ENCODE results near the gene NCAM2.

The NCAM2 gene

GRCh38 chr21:20997311-20997635 lies 936 bp upstream of the NCAM2 start:
- TF ChIP-seq TEAD4 (IDR thresholded peaks at IDR 0.05) (no peak), USF1 (IDR thresholded peaks at IDR 0.05) (no peak), MAX (IDR thresholded peaks at IDR 0.05) (no peak), EGR1 (IDR thresholded peaks at IDR 0.05) (no peak), CREB1 (IDR thresholded peaks at IDR 0.05; ENCODE audit: low read depth) (no peak), YY1 (IDR thresholded peaks at IDR 0.05; ENCODE audit: low read depth) (no peak), RAD21 (IDR thresholded peaks at IDR 0.05; ENCODE audit: low read depth) (no peak), NFIC (IDR thresholded peaks at IDR 0.05) (no peak), FOXM1 (IDR thresholded peaks at IDR 0.05; ENCODE audit: borderline replicate concordance, low read depth) (no peak), TAF1 (IDR thresholded peaks at IDR 0.05; ENCODE audit: low read depth) (no peak), CEBPB (IDR thresholded peaks at IDR 0.05) (no peak), ZBTB7A (IDR thresholded peaks at IDR 0.05; ENCODE audit: low read depth) (no peak), TCF12 (IDR thresholded peaks at IDR 0.05; ENCODE audit: low read depth) (no peak), EP300 (IDR thresholded peaks at IDR 0.05; ENCODE audit: borderline replicate concordance) (no peak), REST (IDR thresholded peaks at IDR 0.05; ENCODE audit: low read depth) (no peak)

GRCh38 chr21:20998456-20998789 lies 214 bp downstream of the NCAM2 start:
- TF ChIP-seq YY1 (IDR thresholded peaks at IDR 0.05; ENCODE audit: low read depth): no peak
- no peak for TF ChIP-seq EGR1 (IDR thresholded peaks at IDR 0.05)
- TF ChIP-seq MAX (IDR thresholded peaks at IDR 0.05): no peak
- TF ChIP-seq FOXM1 (IDR thresholded peaks at IDR 0.05; ENCODE audit: borderline replicate concordance, low read depth): no peak
- no peak for TF ChIP-seq USF1 (IDR thresholded peaks at IDR 0.05)
- no peak for TF ChIP-seq RAD21 (IDR thresholded peaks at IDR 0.05; ENCODE audit: low read depth)
- no peak for TF ChIP-seq EP300 (IDR thresholded peaks at IDR 0.05; ENCODE audit: borderline replicate concordance)
- no peak for TF ChIP-seq NFIC (IDR thresholded peaks at IDR 0.05)
- no peak for TF ChIP-seq REST (IDR thresholded peaks at IDR 0.05; ENCODE audit: low read depth)
- no peak for TF ChIP-seq CEBPB (IDR thresholded peaks at IDR 0.05)
- TF ChIP-seq ZBTB7A (IDR thresholded peaks at IDR 0.05; ENCODE audit: low read depth): no peak
- TF ChIP-seq TCF12 (IDR thresholded peaks at IDR 0.05; ENCODE audit: low read depth): no peak
- no peak for TF ChIP-seq TAF1 (IDR thresholded peaks at IDR 0.05; ENCODE audit: low read depth)
- TF ChIP-seq CREB1 (IDR thresholded peaks at IDR 0.05; ENCODE audit: low read depth): no peak
- no peak for TF ChIP-seq TEAD4 (IDR thresholded peaks at IDR 0.05)

GRCh38 chr21:20998886-20999285 lies 677 bp downstream of the NCAM2 start:
- TF ChIP-seq CEBPB (IDR thresholded peaks at IDR 0.05): no peak
- no peak for TF ChIP-seq YY1 (IDR thresholded peaks at IDR 0.05; ENCODE audit: low read depth)
- TF ChIP-seq NFIC (IDR thresholded peaks at IDR 0.05): no peak
- TF ChIP-seq MAX (IDR thresholded peaks at IDR 0.05): no peak

- no peak for TF ChIP-seq FOXM1 (IDR thresholded peaks at IDR 0.05; ENCODE audit: borderline replicate concordance, low read depth)
- TF ChIP-seq MAX (IDR thresholded peaks at IDR 0.05): no peak
- peak; percentile 64 for TF ChIP-seq RAD21 (IDR thresholded peaks at IDR 0.05; ENCODE audit: low read depth)
Measured at GRCh38 chr21:20999659-21000058, 1.4 kb downstream of the NCAM2 start.

- TF ChIP-seq TCF12 (IDR thresholded peaks at IDR 0.05; ENCODE audit: low read depth): no peak
- TF ChIP-seq RAD21 (IDR thresholded peaks at IDR 0.05; ENCODE audit: low read depth): no peak
- TF ChIP-seq FOXM1 (IDR thresholded peaks at IDR 0.05; ENCODE audit: borderline replicate concordance, low read depth): no peak
- TF ChIP-seq CEBPB (IDR thresholded peaks at IDR 0.05): no peak
- no peak for TF ChIP-seq EGR1 (IDR thresholded peaks at IDR 0.05)
- no peak for TF ChIP-seq MAX (IDR thresholded peaks at IDR 0.05)
- TF ChIP-seq TEAD4 (IDR thresholded peaks at IDR 0.05): no peak
- no peak for TF ChIP-seq REST (IDR thresholded peaks at IDR 0.05; ENCODE audit: low read depth)
- no peak for TF ChIP-seq CREB1 (IDR thresholded peaks at IDR 0.05; ENCODE audit: low read depth)
Measured at GRCh38 chr21:21000591-21001175, 2.5 kb downstream of the NCAM2 start.
